ENCODE results near the gene TMEM132C.

DNA sequence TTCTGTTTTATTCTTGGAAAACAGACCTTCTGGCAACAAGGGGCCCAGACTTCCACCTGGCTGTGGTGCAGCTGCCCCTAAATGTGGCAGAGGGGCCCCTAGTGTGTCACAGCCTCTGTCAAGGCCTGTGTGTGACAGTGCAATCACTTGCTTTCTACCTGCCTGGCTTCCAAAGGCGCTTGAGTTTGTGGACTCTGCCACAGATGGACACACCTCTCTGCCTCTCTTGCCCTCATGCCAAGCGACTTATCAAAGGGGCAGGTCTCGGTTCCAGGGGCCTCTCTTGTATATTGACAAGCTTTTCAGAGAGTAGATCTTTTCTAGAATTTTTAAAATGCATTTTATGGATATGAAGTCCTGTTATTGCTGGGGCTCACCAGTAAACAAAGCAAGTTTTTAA lies 339.6 kb downstream of the TMEM132C start:
- TF ChIP-seq EP300 (IDR thresholded peaks at IDR 0.05; ENCODE audit: borderline replicate concordance) (no peak), TAF1 (IDR thresholded peaks at IDR 0.05; ENCODE audit: low read depth) (no peak), YY1 (IDR thresholded peaks at IDR 0.05; ENCODE audit: low read depth) (no peak), TCF12 (IDR thresholded peaks at IDR 0.05; ENCODE audit: low read depth) (no peak), FOXM1 (IDR thresholded peaks at IDR 0.05; ENCODE audit: borderline replicate concordance, low read depth) (no peak), TEAD4 (IDR thresholded peaks at IDR 0.05) (no peak), RAD21 (IDR thresholded peaks at IDR 0.05; ENCODE audit: low read depth) (no peak)
- TF ChIP-seq, protein P1, sequence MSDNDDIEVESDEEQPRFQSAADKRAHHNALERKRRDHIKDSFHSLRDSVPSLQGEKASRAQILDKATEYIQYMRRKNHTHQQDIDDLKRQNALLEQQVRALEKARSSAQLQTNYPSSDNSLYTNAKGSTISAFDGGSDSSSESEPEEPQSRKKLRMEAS (IDR thresholded peaks at IDR 0.05), result no peak
- TF ChIP-seq, protein P2, sequence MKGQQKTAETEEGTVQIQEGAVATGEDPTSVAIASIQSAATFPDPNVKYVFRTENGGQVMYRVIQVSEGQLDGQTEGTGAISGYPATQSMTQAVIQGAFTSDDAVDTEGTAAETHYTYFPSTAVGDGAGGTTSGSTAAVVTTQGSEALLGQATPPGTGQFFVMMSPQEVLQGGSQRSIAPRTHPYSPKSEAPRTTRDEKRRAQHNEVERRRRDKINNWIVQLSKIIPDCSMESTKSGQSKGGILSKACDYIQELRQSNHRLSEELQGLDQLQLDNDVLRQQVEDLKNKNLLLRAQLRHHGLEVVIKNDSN (IDR thresholded peaks at IDR 0.05), result no peak

Measured in Ishikawa (cell line).